ENCODE results near the gene HS6ST2.

HS6ST2 gene

DNA sequence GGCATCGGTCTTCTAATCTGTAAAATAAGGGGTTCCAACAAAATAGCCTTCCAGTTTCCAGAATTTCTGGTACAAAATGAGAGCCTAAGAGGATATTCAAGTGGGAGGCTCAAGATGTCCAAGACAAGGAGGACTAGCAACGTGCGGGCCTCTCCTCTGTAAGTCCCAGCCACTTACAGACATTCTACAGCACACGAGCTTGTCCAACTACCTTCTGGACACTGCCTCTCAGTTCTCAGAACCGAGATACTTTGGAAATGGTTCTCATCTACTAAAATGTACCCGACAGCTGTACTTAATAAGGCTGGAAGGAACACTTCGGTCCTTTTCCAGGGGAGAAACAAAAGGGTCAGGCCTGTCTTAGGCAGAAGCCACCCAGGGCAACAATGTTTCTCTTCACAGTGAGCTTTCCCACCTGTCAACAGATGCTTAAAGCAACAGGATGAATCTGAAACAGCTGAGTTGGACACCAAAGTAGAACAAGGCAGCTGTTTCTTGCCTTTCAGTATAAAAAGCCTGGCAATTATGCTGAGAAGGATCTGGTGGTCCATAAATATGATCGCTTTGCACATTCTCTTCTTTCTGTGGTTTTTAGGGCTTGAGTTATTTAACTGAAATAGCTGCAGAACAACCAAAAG lies 127.0 kb downstream of the HS6ST2 start:
- H3K4me3 ChIP-seq (ENCODE audit: control insufficient read depth, low read depth, low read length) = no peak overlapping the region
- DNase-seq (ENCODE audit: low read depth) = no peak
- TF ChIP-seq, protein P1, sequence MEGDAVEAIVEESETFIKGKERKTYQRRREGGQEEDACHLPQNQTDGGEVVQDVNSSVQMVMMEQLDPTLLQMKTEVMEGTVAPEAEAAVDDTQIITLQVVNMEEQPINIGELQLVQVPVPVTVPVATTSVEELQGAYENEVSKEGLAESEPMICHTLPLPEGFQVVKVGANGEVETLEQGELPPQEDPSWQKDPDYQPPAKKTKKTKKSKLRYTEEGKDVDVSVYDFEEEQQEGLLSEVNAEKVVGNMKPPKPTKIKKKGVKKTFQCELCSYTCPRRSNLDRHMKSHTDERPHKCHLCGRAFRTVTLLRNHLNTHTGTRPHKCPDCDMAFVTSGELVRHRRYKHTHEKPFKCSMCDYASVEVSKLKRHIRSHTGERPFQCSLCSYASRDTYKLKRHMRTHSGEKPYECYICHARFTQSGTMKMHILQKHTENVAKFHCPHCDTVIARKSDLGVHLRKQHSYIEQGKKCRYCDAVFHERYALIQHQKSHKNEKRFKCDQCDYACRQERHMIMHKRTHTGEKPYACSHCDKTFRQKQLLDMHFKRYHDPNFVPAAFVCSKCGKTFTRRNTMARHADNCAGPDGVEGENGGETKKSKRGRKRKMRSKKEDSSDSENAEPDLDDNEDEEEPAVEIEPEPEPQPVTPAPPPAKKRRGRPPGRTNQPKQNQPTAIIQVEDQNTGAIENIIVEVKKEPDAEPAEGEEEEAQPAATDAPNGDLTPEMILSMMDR (IDR thresholded peaks at IDR 0.05; ENCODE audit: control insufficient read depth, insufficient read depth, low read depth, low read length, missing control alignments) = no peak

DNA sequence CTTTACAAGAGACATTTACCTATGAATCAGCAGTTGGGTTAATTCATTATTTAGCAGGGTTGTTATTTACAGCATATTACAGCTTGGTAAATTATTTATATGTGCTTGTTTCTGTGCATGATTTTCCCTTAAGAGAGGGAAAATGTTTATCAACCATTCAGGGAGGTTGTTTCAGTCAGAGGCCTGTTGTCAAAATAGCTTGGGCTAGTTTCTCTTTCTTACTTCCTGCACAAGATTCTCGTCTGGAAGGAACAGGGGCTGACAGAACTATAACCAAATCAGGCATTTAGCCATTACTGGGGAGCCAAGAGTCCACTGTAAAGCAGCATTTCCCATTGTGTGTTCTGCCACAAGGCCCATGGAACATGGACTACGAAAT lies 135.8 kb downstream of the HS6ST2 start:
- no peak for DNase-seq (ENCODE audit: low read depth)
- TF ChIP-seq, protein P1 (IDR thresholded peaks at IDR 0.05; ENCODE audit: control insufficient read depth, insufficient read depth, low read depth, low read length, missing control alignments) = no peak

DNA sequence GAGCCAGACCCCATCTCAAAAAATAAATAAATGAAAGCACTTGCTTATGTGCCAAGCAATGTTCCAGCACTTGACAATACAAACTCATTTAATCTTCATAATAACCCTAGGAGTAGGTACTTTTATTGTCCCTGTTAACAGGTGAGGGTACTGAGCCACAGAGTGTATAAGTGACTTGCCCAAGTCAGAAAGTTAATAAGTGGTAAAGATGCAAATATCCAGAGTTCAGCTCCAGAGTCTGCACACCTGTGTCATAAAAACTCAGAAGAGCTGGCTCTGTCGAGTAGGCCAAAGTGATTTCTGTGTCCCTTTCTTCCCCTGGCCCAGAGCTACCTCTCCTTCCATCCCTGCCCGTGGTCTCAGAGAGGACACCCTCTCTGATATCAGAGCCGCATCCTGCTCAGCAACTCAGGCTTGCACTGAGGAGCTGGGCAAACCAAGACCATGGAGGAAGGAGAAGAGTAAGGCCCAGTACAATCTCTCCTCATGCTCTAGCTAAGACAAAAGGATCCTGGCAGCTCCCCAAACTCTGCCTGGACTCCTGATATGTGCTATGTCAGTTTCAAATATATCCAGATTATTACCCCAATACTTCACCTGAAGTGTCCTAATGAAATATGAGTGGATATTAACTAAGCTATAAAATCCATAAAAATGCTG lies 136.3 kb downstream of the HS6ST2 start:
- TF ChIP-seq, protein P1 (IDR thresholded peaks at IDR 0.05; ENCODE audit: control insufficient read depth, insufficient read depth, low read depth, low read length, missing control alignments) = no peak
- DNase-seq (ENCODE audit: low read depth) = no peak
- H3K4me3 ChIP-seq (ENCODE audit: control insufficient read depth, low read depth, low read length) = no peak overlapping the region

More for the DNA sequence above, 135.8 kb downstream of the HS6ST2 start:
- H3K4me3 ChIP-seq (ENCODE audit: control insufficient read depth, low read depth, low read length) = no peak overlapping the region

DNA sequence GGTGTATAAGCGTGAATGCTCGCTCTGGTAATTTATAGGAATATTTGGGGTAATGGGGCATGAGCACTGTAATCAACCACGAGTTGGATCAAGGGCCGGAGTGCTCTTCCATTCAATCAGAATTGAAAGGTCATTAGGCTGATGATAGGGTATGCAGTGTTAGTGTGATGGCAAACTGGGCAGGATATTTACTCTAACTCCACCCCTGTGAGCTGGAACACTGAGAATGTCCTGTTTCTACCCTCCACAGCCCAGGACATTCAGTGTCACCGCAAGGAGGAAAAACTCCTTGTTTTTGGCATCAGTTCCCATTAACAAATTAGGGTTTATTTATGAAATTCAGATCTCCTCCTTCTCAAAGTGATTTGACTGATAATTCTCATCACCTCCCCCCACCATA lies 137.8 kb downstream of the HS6ST2 start:
- TF ChIP-seq, protein P1 (IDR thresholded peaks at IDR 0.05; ENCODE audit: control insufficient read depth, insufficient read depth, low read depth, low read length, missing control alignments) = no peak
- no peak for DNase-seq (ENCODE audit: low read depth)
- H3K4me3 ChIP-seq (ENCODE audit: control insufficient read depth, low read depth, low read length) = no peak overlapping the region

DNA sequence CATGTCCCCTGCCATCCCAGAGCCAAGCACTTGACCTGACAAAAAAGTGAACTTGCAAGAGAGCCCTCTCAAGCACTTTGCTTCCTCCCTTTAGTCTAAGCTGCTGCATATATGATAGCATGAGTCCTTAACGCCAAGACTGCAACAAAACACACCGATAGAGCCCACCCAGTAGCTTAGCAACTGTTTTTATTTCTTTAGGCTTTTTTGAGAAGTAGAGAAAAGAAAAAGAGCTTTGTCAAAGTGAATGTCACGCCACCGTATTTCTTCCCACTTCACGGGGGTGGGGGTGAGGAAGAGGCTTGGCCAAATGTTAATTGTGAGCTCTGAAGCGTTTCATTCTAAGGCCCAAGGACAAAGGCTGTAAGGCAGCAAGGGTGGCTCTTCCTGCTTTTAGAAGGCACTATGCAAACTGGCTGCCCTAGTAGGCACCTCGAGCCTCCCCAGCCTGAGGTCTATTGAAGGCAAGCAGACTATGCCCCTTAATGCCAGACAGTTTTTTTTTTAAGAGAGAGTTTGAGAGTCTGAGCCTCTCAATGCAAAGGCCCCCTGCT lies 138.6 kb downstream of the HS6ST2 start:
- H3K4me3 ChIP-seq (ENCODE audit: control insufficient read depth, low read depth, low read length) = no peak overlapping the region
- DNase-seq (ENCODE audit: low read depth) = no peak
- TF ChIP-seq, protein P1 (IDR thresholded peaks at IDR 0.05; ENCODE audit: control insufficient read depth, insufficient read depth, low read depth, low read length, missing control alignments) = no peak

DNA sequence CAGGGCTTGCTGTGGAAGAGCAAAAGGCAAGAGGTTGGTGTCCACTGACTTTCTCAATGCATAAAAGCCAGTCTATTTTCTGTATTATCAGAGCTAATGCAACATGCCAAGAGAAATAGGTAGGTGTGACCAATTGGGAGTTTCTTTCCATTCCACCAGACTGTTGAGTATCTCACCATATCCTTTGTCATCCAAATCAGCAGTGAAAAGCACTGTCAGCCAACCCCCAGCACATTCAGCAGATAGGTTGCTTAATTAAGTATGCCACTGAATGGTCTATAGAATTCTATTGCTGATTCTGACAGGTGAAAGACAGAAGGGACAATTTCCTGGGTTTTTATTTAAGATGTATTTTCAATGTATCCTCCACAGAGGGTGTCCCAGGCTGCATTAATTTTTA lies 139.8 kb downstream of the HS6ST2 start:
- DNase-seq (ENCODE audit: low read depth) = no peak
- TF ChIP-seq, protein P1 (IDR thresholded peaks at IDR 0.05; ENCODE audit: control insufficient read depth, insufficient read depth, low read depth, low read length, missing control alignments) = no peak
- H3K4me3 ChIP-seq (ENCODE audit: control insufficient read depth, low read depth, low read length) = no peak overlapping the region
